ENCODE results near the gene FAM174C. TPM values are rescaled to one million over a fixed set of nuclear protein-coding genes. Genes with fewer than 3 reads are reported as not detected.

Gene FAM174C
- total and polyA plus RNA-seq, 7 donors: 9.0 to 88.8 (median 18.1) TPM

DNA sequence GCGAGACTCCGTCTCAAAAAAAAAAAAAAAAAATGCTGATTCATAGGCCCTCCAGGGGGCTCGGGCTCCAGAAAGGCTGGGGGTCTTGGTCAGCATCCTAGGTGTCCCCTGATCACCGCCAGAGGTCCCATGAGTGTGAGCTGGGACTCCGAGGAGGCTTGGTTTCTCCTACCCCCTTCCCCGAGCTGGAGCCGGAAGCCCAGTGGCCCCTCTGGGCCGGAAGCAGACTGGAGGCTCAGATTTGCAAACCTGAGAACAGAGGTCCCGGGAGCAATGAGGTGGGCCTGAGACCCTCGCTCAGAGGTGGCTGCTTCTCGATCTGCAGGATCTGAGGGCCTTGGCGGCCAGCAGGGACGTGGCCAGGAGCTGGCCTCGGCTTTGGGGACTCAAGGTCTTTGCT, 51.8 kb downstream of the FAM174C start:
- Histone ChIP-seq H3K4me3 (no peak overlapping the region), H3K36me3 (ENCODE audit: insufficient read depth in 1 of 2, low read depth in 1 of 2) (no peaks in the 10 kb centered on the region), H3K27me3 (ENCODE audit: insufficient read depth in 3 of 3, low read length in 2 of 3) (peaks cover 0 to 72% (median 13%) of the 10 kb centered on the region in 3 donors), H3K4me1 (peaks cover 10% of the 10 kb centered on the region), H3K27ac (no peak overlapping the region), H3K9me3 (no peaks in the 10 kb centered on the region)
- TF ChIP-seq, protein P1, sequence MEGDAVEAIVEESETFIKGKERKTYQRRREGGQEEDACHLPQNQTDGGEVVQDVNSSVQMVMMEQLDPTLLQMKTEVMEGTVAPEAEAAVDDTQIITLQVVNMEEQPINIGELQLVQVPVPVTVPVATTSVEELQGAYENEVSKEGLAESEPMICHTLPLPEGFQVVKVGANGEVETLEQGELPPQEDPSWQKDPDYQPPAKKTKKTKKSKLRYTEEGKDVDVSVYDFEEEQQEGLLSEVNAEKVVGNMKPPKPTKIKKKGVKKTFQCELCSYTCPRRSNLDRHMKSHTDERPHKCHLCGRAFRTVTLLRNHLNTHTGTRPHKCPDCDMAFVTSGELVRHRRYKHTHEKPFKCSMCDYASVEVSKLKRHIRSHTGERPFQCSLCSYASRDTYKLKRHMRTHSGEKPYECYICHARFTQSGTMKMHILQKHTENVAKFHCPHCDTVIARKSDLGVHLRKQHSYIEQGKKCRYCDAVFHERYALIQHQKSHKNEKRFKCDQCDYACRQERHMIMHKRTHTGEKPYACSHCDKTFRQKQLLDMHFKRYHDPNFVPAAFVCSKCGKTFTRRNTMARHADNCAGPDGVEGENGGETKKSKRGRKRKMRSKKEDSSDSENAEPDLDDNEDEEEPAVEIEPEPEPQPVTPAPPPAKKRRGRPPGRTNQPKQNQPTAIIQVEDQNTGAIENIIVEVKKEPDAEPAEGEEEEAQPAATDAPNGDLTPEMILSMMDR (IDR thresholded peaks at IDR 0.05): no peak
- 80 to 82% (median 81%) methylated on average over 12 to 14 of the region's 14 CpGs for WGBS, 3 donors
- DNase-seq (no peak), ATAC-seq (no peak)
- intact Hi-C loops (cut with DNase I): no loop called here

Other genes starting within 250 kb of the FAM174C start
- 1 to 10 TPM; 3.0 to 9.5 (median 8.5) TPM for gene CNN2, start 248.9 kb upstream of the FAM174C start, total RNA-seq
- 1 to 10 TPM; 1.7 to 6.3 (median 2.3) TPM for gene CNN2, start 248.9 kb upstream of the FAM174C start, polyA plus RNA-seq
- 10 to 100 TPM in 3 of 4 donors, 1 to 10 TPM in 1; 5.2 to 19.5 (median 16.5) TPM for gene ABCA7, start 235.4 kb upstream of the FAM174C start, total RNA-seq
- 10 to 100 TPM in 1 of 3 donors, 1 to 10 TPM in 2; 2.6 to 10.1 (median 3.3) TPM for gene ABCA7, start 235.4 kb upstream of the FAM174C start, polyA plus RNA-seq
- gene ARHGAP45, start 208.4 kb upstream of the FAM174C start, total RNA-seq: 1 to 10 TPM; 2.0 to 4.0 (median 3.2) TPM
- gene ARHGAP45, start 208.4 kb upstream of the FAM174C start, polyA plus RNA-seq: 1 to 10 TPM; 1.2 to 1.8 (median 1.8) TPM
- 100 to 1,000 TPM; 133 to 147 (median 143) TPM for gene POLR2E, start 180.2 kb upstream of the FAM174C start, total RNA-seq
- gene POLR2E, start 180.2 kb upstream of the FAM174C start, polyA plus RNA-seq: 100 to 1,000 TPM; 170 to 243 (median 217) TPM
- gene GPX4, start 171.5 kb upstream of the FAM174C start, total RNA-seq: 100 to 1,000 TPM; 279 to 560 (median 304) TPM
- gene GPX4, start 171.5 kb upstream of the FAM174C start, polyA plus RNA-seq: 100 to 1,000 TPM; 490 to 762 (median 618) TPM
- 100 to 1,000 TPM in 1 of 4 donors, 10 to 100 TPM in 3; 20.9 to 138 (median 76.9) TPM for gene SBNO2, start 101.3 kb upstream of the FAM174C start, total RNA-seq
- gene SBNO2, start 101.3 kb upstream of the FAM174C start, polyA plus RNA-seq: 10 to 100 TPM; 18.5 to 47.2 (median 20.2) TPM
- gene STK11, start 69.8 kb upstream of the FAM174C start, total RNA-seq: 10 to 100 TPM; 83.5 to 95.0 (median 88.3) TPM
- 100 to 1,000 TPM in 1 of 3 donors, 10 to 100 TPM in 2; 64.9 to 133 (median 83.4) TPM for gene STK11, start 69.8 kb upstream of the FAM174C start, polyA plus RNA-seq
- gene CBARP, start 37.5 kb upstream of the FAM174C start, total RNA-seq: 1 to 10 TPM in 2 of 4 donors, under 1 TPM in 2; 0.41 to 4.0 (median 1.5) TPM
- gene CBARP, start 37.5 kb upstream of the FAM174C start, polyA plus RNA-seq: 10 to 100 TPM in 1 of 3 donors, under 1 TPM in 2; 0.75 to 19.0 (median 0.88) TPM
- 100 to 1,000 TPM; 362 to 759 (median 472) TPM for gene ATP5F1D, start 33.8 kb upstream of the FAM174C start, total RNA-seq
- gene ATP5F1D, start 33.8 kb upstream of the FAM174C start, polyA plus RNA-seq: 100 to 1,000 TPM; 310 to 858 (median 690) TPM
- 100 to 1,000 TPM in 3 of 4 donors, 10 to 100 TPM in 1; 84.7 to 331 (median 217) TPM for gene MIDN, start 26.9 kb upstream of the FAM174C start, total RNA-seq
- 100 to 1,000 TPM in 1 of 3 donors, 10 to 100 TPM in 2; 29.2 to 147 (median 36.4) TPM for gene MIDN, start 26.9 kb upstream of the FAM174C start, polyA plus RNA-seq
- gene CIRBP, start 6.2 kb upstream of the FAM174C start, total RNA-seq: 100 to 1,000 TPM; 137 to 591 (median 245) TPM
- 100 to 1,000 TPM; 249 to 321 (median 317) TPM for gene CIRBP, start 6.2 kb upstream of the FAM174C start, polyA plus RNA-seq
- gene EFNA2, start 10.3 kb downstream of the FAM174C start, total RNA-seq: not detected
- not detected for gene EFNA2, start 10.3 kb downstream of the FAM174C start, polyA plus RNA-seq
- gene NDUFS7, start 108.4 kb downstream of the FAM174C start, total RNA-seq: 100 to 1,000 TPM; 230 to 338 (median 308) TPM
- gene NDUFS7, start 108.4 kb downstream of the FAM174C start, polyA plus RNA-seq: 100 to 1,000 TPM; 177 to 423 (median 294) TPM
- 100 to 1,000 TPM; 227 to 339 (median 232) TPM for gene GAMT, start 126.0 kb downstream of the FAM174C start, total RNA-seq
- 100 to 1,000 TPM; 162 to 464 (median 351) TPM for gene GAMT, start 126.0 kb downstream of the FAM174C start, polyA plus RNA-seq
- 100 to 1,000 TPM in 1 of 4 donors, 10 to 100 TPM in 3; 59.9 to 122 (median 86.9) TPM for gene DAZAP1, start 132.1 kb downstream of the FAM174C start, total RNA-seq
- 100 to 1,000 TPM in 1 of 3 donors, 10 to 100 TPM in 2; 68.9 to 103 (median 94.1) TPM for gene DAZAP1, start 132.1 kb downstream of the FAM174C start, polyA plus RNA-seq
- gene RPS15, start 162.9 kb downstream of the FAM174C start, total RNA-seq: 100 to 1,000 TPM; 697 to 992 (median 943) TPM
- 1,000 to 10,000 TPM; 2,739 to 4,077 (median 3,158) TPM for gene RPS15, start 162.9 kb downstream of the FAM174C start, polyA plus RNA-seq
- under 1 TPM; 0.04 to 0.06 (median 0.05) TPM for gene APC2, start 174.6 kb downstream of the FAM174C start, total RNA-seq
- under 1 TPM in 2 of 3 donors, not detected in 1; 0.01 to 0.03 TPM for gene APC2, start 174.6 kb downstream of the FAM174C start, polyA plus RNA-seq
- 10 to 100 TPM in 3 of 4 donors, 1 to 10 TPM in 1; 8.1 to 20.1 (median 14.7) TPM for gene C19orf25, start 203.7 kb downstream of the FAM174C start, total RNA-seq
- 10 to 100 TPM; 19.9 to 45.0 (median 30.4) TPM for gene C19orf25, start 203.7 kb downstream of the FAM174C start, polyA plus RNA-seq
- gene PCSK4, start 214.8 kb downstream of the FAM174C start, total RNA-seq: 1 to 10 TPM in 1 of 4 donors, under 1 TPM in 3; 0.57 to 1.5 (median 0.93) TPM
- gene PCSK4, start 214.8 kb downstream of the FAM174C start, polyA plus RNA-seq: 1 to 10 TPM in 1 of 3 donors, under 1 TPM in 2; 0.74 to 1.3 (median 0.84) TPM
- 1 to 10 TPM in 3 of 4 donors, under 1 TPM in 1; 0.23 to 2.0 (median 1.4) TPM for gene REEP6, start 215.7 kb downstream of the FAM174C start, total RNA-seq
- 1 to 10 TPM in 1 of 3 donors, under 1 TPM in 2; 0.55 to 1.5 (median 0.78) TPM for gene REEP6, start 215.7 kb downstream of the FAM174C start, polyA plus RNA-seq
- gene ADAMTSL5, start 237.5 kb downstream of the FAM174C start, total RNA-seq: 10 to 100 TPM in 3 of 4 donors, 1 to 10 TPM in 1; 8.1 to 20.1 (median 14.1) TPM
- 10 to 100 TPM in 1 of 3 donors, 1 to 10 TPM in 2; 3.9 to 12.6 (median 9.7) TPM for gene ADAMTSL5, start 237.5 kb downstream of the FAM174C start, polyA plus RNA-seq
- gene PLK5, start 248.5 kb downstream of the FAM174C start, total RNA-seq: not detected
- gene PLK5, start 248.5 kb downstream of the FAM174C start, polyA plus RNA-seq: under 1 TPM in 2 of 3 donors, not detected in 1; 0.03 to 0.35 TPM